GM18858 (cell line): Measurements from ENCODE around the gene IGLL5.

Source experiments
- ATAC-seq: cut with Tn5 transposase; IDR thresholded peaks from one replicate; pipeline ENCODE4 v1.9.1; 2021; ENCODE audit not compliant: unreplicated experiment

Gene IGLL5

GRCh38 chr22:22936915-22937656 lies 49.5 kb downstream of the IGLL5 start:
- ATAC-seq = no peak

GRCh38 chr22:22937894-22938480 lies 50.4 kb downstream of the IGLL5 start:
- ATAC-seq = no peak

GRCh38 chr22:22938672-22939587 lies 51.3 kb downstream of the IGLL5 start:
- no peak for ATAC-seq

DNA sequence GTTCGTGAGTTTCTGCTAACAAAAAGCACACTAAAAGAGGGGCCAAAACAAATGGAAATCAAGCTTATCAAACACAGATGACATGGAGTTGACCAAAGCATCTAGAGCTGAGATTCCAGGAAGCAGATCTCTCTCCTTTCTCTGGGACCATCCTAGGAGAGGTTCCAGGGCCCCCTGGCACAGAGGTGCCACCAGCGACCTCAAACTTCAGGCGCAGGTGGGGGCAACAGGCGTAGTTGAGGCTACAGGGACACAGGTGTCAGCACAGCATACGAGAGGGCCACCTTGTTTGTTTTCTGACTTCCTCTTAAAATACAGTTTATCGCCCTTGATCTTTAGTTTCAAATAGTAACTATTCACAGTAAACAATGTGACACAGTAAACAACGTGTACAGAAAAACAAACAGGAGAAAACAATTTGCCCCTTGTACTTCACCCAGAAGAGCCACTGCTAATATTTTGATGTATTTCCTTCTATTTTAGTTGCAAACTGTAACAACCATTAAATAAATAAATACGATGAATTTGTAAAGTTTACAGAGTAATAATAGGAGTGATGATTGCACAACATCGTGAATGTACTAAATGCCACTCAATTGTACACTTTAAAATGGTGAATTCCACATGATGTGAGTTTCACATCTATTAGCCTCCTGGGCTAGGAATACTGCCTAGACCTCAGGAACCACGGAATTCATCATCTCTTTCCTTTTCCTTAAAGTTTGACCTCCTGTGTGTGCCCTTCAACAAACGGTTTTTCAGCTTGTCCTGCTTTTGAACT lies 52.2 kb downstream of the IGLL5 start:
- ATAC-seq = no peak

- no peak for ATAC-seq
These were observed 53.5 kb downstream of the IGLL5 start for GRCh38 chr22:22940961-22941605.

- no peak for ATAC-seq
These were observed 54.4 kb downstream of the IGLL5 start for GRCh38 chr22:22941831-22942510.

GRCh38 chr22:22942511-22943329 lies 55.1 kb downstream of the IGLL5 start:
- no peak for ATAC-seq

DNA sequence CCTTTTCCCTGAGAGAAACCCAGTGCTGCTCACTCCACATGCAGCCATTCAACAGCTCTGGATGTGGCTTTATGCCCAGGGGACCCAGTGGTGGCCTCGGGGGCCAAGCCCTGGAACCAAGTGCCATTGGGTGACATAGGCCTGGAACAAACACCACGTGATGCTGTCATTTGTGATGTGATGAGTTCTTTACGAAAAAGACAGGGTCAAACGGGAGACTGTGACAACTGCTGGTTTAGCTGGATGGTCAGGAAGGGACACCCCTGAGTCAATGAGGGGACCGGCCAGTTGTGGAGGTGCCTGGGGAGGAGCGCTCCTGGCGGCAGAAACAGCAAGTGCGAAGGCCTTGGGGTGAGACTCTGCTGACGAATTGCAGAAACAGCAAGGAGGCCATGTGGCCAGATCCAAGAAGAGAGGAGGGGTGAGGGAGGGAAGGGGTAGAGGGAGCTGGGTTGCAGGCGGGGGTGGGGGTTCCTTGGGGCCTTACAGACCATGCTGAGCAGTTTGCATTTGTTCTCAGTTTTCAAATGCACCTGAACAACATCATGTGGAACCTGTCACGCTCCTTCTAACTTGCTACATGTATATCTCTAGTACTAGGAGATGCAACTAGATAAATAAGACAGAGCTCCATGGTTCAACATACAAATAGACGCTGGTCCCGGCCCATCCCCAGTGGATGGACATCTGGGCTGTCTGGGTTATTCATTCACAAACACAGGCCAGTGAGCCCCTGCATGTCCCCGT lies 56.1 kb downstream of the IGLL5 start:
- ATAC-seq = no peak

- no peak for ATAC-seq
These were observed 56.8 kb downstream of the IGLL5 start for GRCh38 chr22:22944268-22944985.

DNA sequence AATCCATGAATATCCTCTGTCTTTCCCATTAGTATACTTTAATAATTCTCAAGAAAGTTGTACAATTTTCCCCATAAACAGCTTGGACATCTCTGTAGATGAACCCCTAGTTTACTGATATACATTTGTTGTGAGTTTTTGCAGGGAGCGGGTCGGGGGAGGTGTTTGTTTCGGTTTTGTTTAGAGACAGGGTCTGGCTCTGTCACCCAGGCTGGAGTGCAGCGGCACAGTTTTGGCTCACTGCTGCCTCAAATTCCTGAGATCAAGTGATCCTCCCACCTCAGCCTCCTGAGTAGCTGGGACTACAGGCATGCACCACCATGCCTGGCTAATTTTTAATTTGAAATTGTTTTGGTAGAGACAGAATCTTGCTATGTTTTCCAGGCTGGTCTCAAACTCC lies 57.6 kb downstream of the IGLL5 start:
- no peak for ATAC-seq
